PC-3 (cell line): ENCODE data around the gene TRRAP. TPM values are rescaled to one million over a fixed set of nuclear protein-coding genes. Genes with fewer than 3 reads are reported as not detected.

Source experiments
- ATAC-seq: fragments of 200-7000 bp; cut with Tn5 transposase; 2 replicates; pipeline ENCODE4 v1.9.1; 2020; ENCODE audit warnings: mild to moderate bottlenecking, moderate library complexity
- BruUV-seq: library from RNA; stranded (reverse); fragments of 400-500 nt; replicated peaks from 2 replicates; lab custom pipeline; 2021; lab: Mats Ljungman, UMichigan
- CTCF ChIA-PET: fragments of 300-600 bp; sonication (Branson Sonifier 250); formaldehyde crosslinking; loops from one replicate; lab custom pipeline; 2022; ENCODE audit warnings: antibody characterized with exemption; lab: Charles Lee
- POLR2A ChIA-PET: fragments of 300-600 bp; sonication (Branson Sonifier 250); formaldehyde crosslinking; loops from one replicate; lab custom pipeline; 2022; ENCODE audit warnings: antibody characterized with exemption; ENCODE audit not compliant: unreplicated experiment; lab: Charles Lee
- DNase-seq: peaks from one replicate; pipeline ENCODE4 v3.0.0-alpha.2; 2015
- H2AFZ ChIP-seq: fragments of 300-600 bp; sonication (generic); 2 replicates; pipeline ENCODE4 v1.6.0; 2016; ENCODE audit warnings: antibody characterized with exemption, low read length
- H3F3A ChIP-seq: fragments of 300-600 bp; sonication (generic); one replicate; pipeline ENCODE4 v1.6.0; 2017; ENCODE audit warnings: antibody characterized with exemption, low read length, control low read depth, mild to moderate bottlenecking; ENCODE audit not compliant: unreplicated experiment
- H3K27ac ChIP-seq: fragments of 300-600 bp; sonication (generic); 2 replicates; pipeline ENCODE4 v1.5.1; 2016; ENCODE audit warnings: mild to moderate bottlenecking, low read length
- H3K27me3 ChIP-seq: fragments of 300-600 bp; sonication (generic); 2 replicates; pipeline ENCODE4 v1.6.1; 2016; ENCODE audit warnings: low read length, mixed read lengths
- H3K36me3 ChIP-seq: fragments of 300-600 bp; sonication (generic); 2 replicates; pipeline ENCODE4 v1.6.1; 2016; ENCODE audit warnings: low read depth, mixed run types, low read length, mixed read lengths
- H3K4me1 ChIP-seq: fragments of 300-600 bp; sonication (generic); 2 replicates; pipeline ENCODE4 v1.5.1; 2016; ENCODE audit warnings: low read length; ENCODE audit not compliant: insufficient read depth
- H3K4me2 ChIP-seq: fragments of 300-600 bp; sonication (generic); 2 replicates; pipeline ENCODE4 v1.6.0; 2016; ENCODE audit warnings: low read length
- H3K4me3 ChIP-seq: fragments of 300-600 bp; sonication (generic); 2 replicates; pipeline ENCODE4 v1.5.1; 2016; ENCODE audit warnings: mild to moderate bottlenecking, low read length, mixed read lengths
- H3K79me2 ChIP-seq: fragments of 300-600 bp; sonication (generic); 2 replicates; pipeline ENCODE4 v1.6.1; 2017; ENCODE audit warnings: low read length, mixed read lengths
- H3K9ac ChIP-seq: fragments of 300-600 bp; sonication (generic); 2 replicates; pipeline ENCODE4 v1.6.0; 2016; ENCODE audit warnings: mild to moderate bottlenecking, low read length
- H3K9me2 ChIP-seq: fragments of 300-600 bp; sonication (generic); replicated peaks from 2 replicates; pipeline ENCODE4 v1.6.1; 2016; ENCODE audit warnings: mixed run types, low read length, mixed read lengths
- H3K9me3 ChIP-seq: fragments of 300-600 bp; sonication (generic); 2 replicates; pipeline ENCODE4 v1.6.1; 2016; ENCODE audit warnings: low read length, mixed read lengths
- H4K20me1 ChIP-seq: fragments of 300-600 bp; sonication (generic); 2 replicates; pipeline ENCODE4 v1.6.1; 2016; ENCODE audit warnings: low read length, mixed read lengths
- EZH2 ChIP-seq: fragments of 300-600 bp; sonication (generic); IDR thresholded peaks from one replicate; pipeline ENCODE4 v1.6.1; 2017; ENCODE audit warnings: antibody characterized with exemption, mild to moderate bottlenecking, low read length; ENCODE audit not compliant: unreplicated experiment
- EZH2phosphoT487 ChIP-seq: fragments of 300-600 bp; sonication (generic); IDR thresholded peaks from 2 replicates; pipeline ENCODE4 v1.6.1; 2018; ENCODE audit warnings: mild to moderate bottlenecking, antibody characterized with exemption, low read length, borderline replicate concordance
- intact Hi-C: fragments of 100-400 bp; cut with micrococcal nuclease; formaldehyde crosslinking; loops from 2 replicates; pipeline ENCODE4 v1.9.0; 2023
- total RNA-seq: library from RNA; depleted of rRNA; stranded (reverse); fragments of >200 nt; gene quantifications from 2 replicates; pipeline ENCODE4 v1.2.3, GENCODE V29; 2014
- TF ChIP-seq, protein P1 (sequence below): fragments of 300-600 bp; sonication (generic); conservative IDR thresholded peaks from 2 replicates; pipeline ENCODE4 v1.5.1; 2017; ENCODE audit warnings: antibody characterized with exemption, low read depth, mild to moderate bottlenecking, low read length

Gene TRRAP
- total RNA-seq, 1 experiment from 2014 or later: 17.7 TPM

DNA sequence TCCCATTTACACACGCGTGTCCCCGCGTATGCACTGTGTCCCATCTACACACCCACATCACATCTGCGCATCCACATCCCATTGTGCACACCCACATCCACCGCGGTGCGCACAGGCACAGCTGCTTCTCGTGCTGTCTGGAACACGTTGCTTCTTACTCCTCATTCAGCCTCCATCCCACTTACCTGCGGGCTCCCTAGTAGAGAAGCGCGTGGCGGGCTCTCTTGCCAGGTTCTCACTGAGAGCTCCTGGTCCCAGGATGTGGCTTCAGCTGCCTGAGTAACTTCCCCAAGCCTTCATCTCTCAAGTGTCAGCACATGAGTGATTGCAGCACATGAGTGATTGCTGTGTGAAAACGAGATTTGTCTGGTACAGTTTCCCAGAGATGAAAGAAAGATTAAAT is 117.8 kb downstream of the TRRAP start:
- H3K9ac ChIP-seq: no peak overlapping the region
- BruUV-seq: no TSS peak
- peaks cover 33% of the 10 kb centered on the region; the same call in 1 of the 2 replicates for H3K36me3 ChIP-seq

DNA sequence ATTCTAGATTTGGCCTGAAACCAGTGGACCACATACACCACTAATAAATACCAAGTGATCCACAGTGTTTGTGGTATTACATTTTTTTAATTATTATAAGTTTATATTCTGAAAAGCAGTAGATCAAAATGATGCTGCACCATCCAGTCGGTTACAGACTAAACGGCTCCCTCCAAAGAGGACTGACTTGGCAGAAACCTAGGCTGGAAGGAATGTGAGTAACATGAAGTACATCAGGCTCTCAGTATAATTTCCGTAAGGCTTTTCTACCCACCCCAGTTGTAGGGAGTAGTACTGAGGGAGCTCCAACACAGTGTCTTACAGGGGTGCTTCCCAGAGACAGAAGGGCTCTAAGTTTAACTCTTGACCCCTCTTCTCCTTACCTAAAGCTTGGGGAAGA is 119.5 kb downstream of the TRRAP start:
- no peaks in the 10 kb centered on the region for H4K20me1 ChIP-seq
- no peak overlapping the region for H2AFZ ChIP-seq
- H3K27ac ChIP-seq: no peak overlapping the region
- TF ChIP-seq EZH2: no peak
- TF ChIP-seq, protein P1, sequence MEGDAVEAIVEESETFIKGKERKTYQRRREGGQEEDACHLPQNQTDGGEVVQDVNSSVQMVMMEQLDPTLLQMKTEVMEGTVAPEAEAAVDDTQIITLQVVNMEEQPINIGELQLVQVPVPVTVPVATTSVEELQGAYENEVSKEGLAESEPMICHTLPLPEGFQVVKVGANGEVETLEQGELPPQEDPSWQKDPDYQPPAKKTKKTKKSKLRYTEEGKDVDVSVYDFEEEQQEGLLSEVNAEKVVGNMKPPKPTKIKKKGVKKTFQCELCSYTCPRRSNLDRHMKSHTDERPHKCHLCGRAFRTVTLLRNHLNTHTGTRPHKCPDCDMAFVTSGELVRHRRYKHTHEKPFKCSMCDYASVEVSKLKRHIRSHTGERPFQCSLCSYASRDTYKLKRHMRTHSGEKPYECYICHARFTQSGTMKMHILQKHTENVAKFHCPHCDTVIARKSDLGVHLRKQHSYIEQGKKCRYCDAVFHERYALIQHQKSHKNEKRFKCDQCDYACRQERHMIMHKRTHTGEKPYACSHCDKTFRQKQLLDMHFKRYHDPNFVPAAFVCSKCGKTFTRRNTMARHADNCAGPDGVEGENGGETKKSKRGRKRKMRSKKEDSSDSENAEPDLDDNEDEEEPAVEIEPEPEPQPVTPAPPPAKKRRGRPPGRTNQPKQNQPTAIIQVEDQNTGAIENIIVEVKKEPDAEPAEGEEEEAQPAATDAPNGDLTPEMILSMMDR: no peak
- TF ChIP-seq EZH2phosphoT487: no peak
- H3K9ac ChIP-seq: no peak overlapping the region
- H3K36me3 ChIP-seq: peaks cover 18% of the 10 kb centered on the region; the same call in 1 of the 2 replicates
- DNase-seq (no peak), ATAC-seq (no peak)
- no peaks in the 10 kb centered on the region for H3K9me2 ChIP-seq
- H3K79me2 ChIP-seq: no peaks in the 10 kb centered on the region
- H3K4me3 ChIP-seq: no peak overlapping the region
- no TSS peak for BruUV-seq
- no peaks in the 10 kb centered on the region for H3K4me1 ChIP-seq
- ChIA-PET POLR2A (no interaction called here), CTCF (no interaction called here)
- H3K4me2 ChIP-seq: no peak overlapping the region
- H3F3A ChIP-seq: no peaks in the 10 kb centered on the region
- H3K27me3 ChIP-seq: no peaks in the 10 kb centered on the region
- no peaks in the 10 kb centered on the region for H3K9me3 ChIP-seq
- intact Hi-C loops: no loop called here

More for the DNA sequence above, 117.8 kb downstream of the TRRAP start:
- H3K4me1 ChIP-seq: no peaks in the 10 kb centered on the region
- no peaks in the 10 kb centered on the region for H3K9me2 ChIP-seq
- ATAC-seq (no peak), DNase-seq (no peak)
- no peak overlapping the region for H2AFZ ChIP-seq
- ChIA-PET CTCF (no interaction called here), POLR2A (no interaction called here)
- no peak overlapping the region for H3K4me2 ChIP-seq
- no peak overlapping the region for H3K4me3 ChIP-seq
- no peaks in the 10 kb centered on the region for H4K20me1 ChIP-seq
- H3K79me2 ChIP-seq: no peaks in the 10 kb centered on the region
- no peaks in the 10 kb centered on the region for H3F3A ChIP-seq
- no peak overlapping the region for H3K27ac ChIP-seq
- no peak for TF ChIP-seq EZH2
- TF ChIP-seq, protein P1: no peak
- TF ChIP-seq EZH2phosphoT487: no peak
- H3K27me3 ChIP-seq: no peaks in the 10 kb centered on the region
- no peaks in the 10 kb centered on the region for H3K9me3 ChIP-seq
- intact Hi-C loops: no loop called here

- intact Hi-C loops: no loop called here
- ATAC-seq (no peak), DNase-seq (no peak)
- Histone ChIP-seq H3K9me3 (no peaks in the 10 kb centered on the region), H3K9me2 (no peaks in the 10 kb centered on the region), H3K27ac (no peak overlapping the region), H3K9ac (no peak overlapping the region), H4K20me1 (no peaks in the 10 kb centered on the region), H3F3A (no peaks in the 10 kb centered on the region), H2AFZ (no peak overlapping the region), H3K4me1 (no peaks in the 10 kb centered on the region), H3K79me2 (no peaks in the 10 kb centered on the region), H3K36me3 (peaks cover 12% of the 10 kb centered on the region; the same call in 1 of the 2 replicates), H3K4me2 (no peak overlapping the region), H3K27me3 (no peaks in the 10 kb centered on the region), H3K4me3 (no peak overlapping the region)
- BruUV-seq: no TSS peak
- TF ChIP-seq, protein P1: no peak
- TF ChIP-seq EZH2: no peak
- no peak for TF ChIP-seq EZH2phosphoT487
- POLR2A ChIA-PET: no interaction called here
- CTCF ChIA-PET: no interaction called here
These were observed 120.7 kb downstream of the TRRAP start for GRCh38 chr7:98998821-98999725.
